AG04450 (cell line): ENCODE measurements around the gene CCDC51. TPM values are rescaled to one million over a fixed set of nuclear protein-coding genes. Genes with fewer than 3 reads are reported as not detected.

Source experiments
- CTCF ChIA-PET: fragments of 300-600, 350-600 bp; formaldehyde crosslinking; extraction: SDS; loops from one replicate; lab custom pipeline; 2022; ENCODE audit warnings: antibody characterized with exemption, inconsistent platforms; lab: Charles Lee
- POLR2A ChIA-PET: fragments of 350-600 bp; formaldehyde crosslinking; extraction: SDS; loops from one replicate; lab custom pipeline; 2021; ENCODE audit warnings: antibody characterized with exemption, inconsistent platforms; lab: Yijun Ruan, JAX
- DNase-seq: peaks from one replicate; pipeline ENCODE4 v3.0.0-alpha.2; 2011; ENCODE audit warnings: low read depth, low spot score
- H3K27ac ChIP-seq: one replicate; pipeline ENCODE4 v1.5.1; 2012; ENCODE audit warnings: low read depth, low read length, control low read depth
- H3K27me3 ChIP-seq: one replicate; pipeline ENCODE4 v1.6.0; 2012; ENCODE audit warnings: low read length; ENCODE audit not compliant: control insufficient read depth, insufficient read depth
- H3K4me3 ChIP-seq: 2 replicates; pipeline ENCODE4 v1.5.1; 2011; ENCODE audit warnings: mild to moderate bottlenecking, low read depth, low read length, control low read depth
- H3K9me3 ChIP-seq: 2 replicates; pipeline ENCODE4 v1.5.1; 2012; ENCODE audit warnings: low read length; ENCODE audit not compliant: control insufficient read depth, insufficient read depth
- CTCF ChIP-seq: IDR thresholded peaks from 2 replicates; pipeline ENCODE4 v1.5.1; 2011; ENCODE audit warnings: low read depth, low read length, control low read depth, inconsistent platforms
- polyA plus RNA-seq: library from polyadenylated mRNA; depleted of rRNA; stranded (reverse); fragments of >200 nt; gene quantifications from 2 replicates; pipeline ENCODE4 v1.2.3, GENCODE V29; 2011

CCDC51 gene
- polyA plus RNA-seq, 1 experiment = 9.5 TPM

GRCh38 chr3:48469046-48469915 is 29.4 kb upstream of the CCDC51 start:
- DNase-seq = no peak
- no peak for TF ChIP-seq CTCF
- Histone ChIP-seq H3K27ac (no peak overlapping the region), H3K27me3 (no peaks in the 10 kb centered on the region), H3K4me3 (no peak overlapping the region), H3K9me3 (no peaks in the 10 kb centered on the region)
- CTCF ChIA-PET = interaction anchor here (1.1 to 1.5 kb wide), 2 partner anchors 33 to 274 kb away, joined by 3 to 4 read pairs; no protein-coding TSS in a partner anchor
- POLR2A ChIA-PET = no interaction called here

GRCh38 chr3:48468329-48468731 is 28.4 kb upstream of the CCDC51 start:
- H3K4me3 ChIP-seq = no peak overlapping the region
- POLR2A ChIA-PET = no interaction called here
- TF ChIP-seq CTCF = no peak
- no peak for DNase-seq
- CTCF ChIA-PET = no interaction called here
- H3K27me3 ChIP-seq = no peaks in the 10 kb centered on the region
- no peak overlapping the region for H3K27ac ChIP-seq
- H3K9me3 ChIP-seq = no peaks in the 10 kb centered on the region

GRCh38 chr3:48467473-48468267 is 27.8 kb upstream of the CCDC51 start:
- ChIA-PET POLR2A (interaction anchor here (1.7 kb wide), 1 partner anchor 74 kb away, joined by 3 read pairs; no protein-coding TSS in a partner anchor), CTCF (no interaction called here)
- DNase-seq = no peak
- TF ChIP-seq CTCF = no peak
- H3K27ac ChIP-seq = no peak overlapping the region
- no peak overlapping the region for H3K4me3 ChIP-seq
- no peaks in the 10 kb centered on the region for H3K27me3 ChIP-seq
- no peaks in the 10 kb centered on the region for H3K9me3 ChIP-seq

GRCh38 chr3:48467110-48467454 is 27.2 kb upstream of the CCDC51 start:
- no peaks in the 10 kb centered on the region for H3K27me3 ChIP-seq
- no peak for DNase-seq
- ChIA-PET POLR2A (interaction anchor here (0.6 to 1.7 kb wide), 2 partner anchors 70 to 75 kb away, joined by 3 to 11 read pairs; no protein-coding TSS in a partner anchor), CTCF (interaction anchor here (0.5 to 1.8 kb wide), 2 partner anchors 82 to 94 kb away, joined by 3 to 6 read pairs; no protein-coding TSS in a partner anchor)
- H3K9me3 ChIP-seq = no peaks in the 10 kb centered on the region
- TF ChIP-seq CTCF = no peak
- peak overlapping the region; percentile 66 for H3K4me3 ChIP-seq
- peak overlapping the region; percentile 100 for H3K27ac ChIP-seq
